GM12878 (cell line): ENCODE data around the gene CD63.

ENCODE experiments used
- CBX3 ChIP-seq: fragments of 200-600 bp; sonication (generic); IDR thresholded peaks from 2 replicates; pipeline ENCODE4 v1.6.1; 2016; ENCODE audit warnings: low read depth, borderline replicate concordance
- EP300 ChIP-seq, 2 experiments: fragments of 150-350 bp in 1 of 2; IDR thresholded peaks; 2 replicates each; pipeline ENCODE4 v1.6.1; 2011 to 2012; ENCODE audit warnings: low read depth in 2 of 2, low read length in 2 of 2, borderline replicate concordance in 1 of 2, improper control_type of control experiment in 1 of 2, inconsistent platforms in 1 of 2; ENCODE audit not compliant: control insufficient read depth in 1 of 2
- EZH2 ChIP-seq: IDR thresholded peaks from 2 replicates; pipeline ENCODE4 v1.6.1; 2012; ENCODE audit warnings: low read depth, mild to moderate bottlenecking, control low read depth, inconsistent platforms, low read length, borderline replicate concordance; ENCODE audit not compliant: control insufficient read depth
- HDGF ChIP-seq: fragments of 450-650 bp; IDR thresholded peaks from 2 replicates; pipeline ENCODE4 v1.6.1; 2016; ENCODE audit warnings: antibody characterized with exemption
- POLR2A ChIP-seq: IDR thresholded peaks from 2 replicates; pipeline ENCODE4 v1.6.1; 2011; ENCODE audit warnings: low read depth, mild to moderate bottlenecking, low read length
- POLR2AphosphoS5 ChIP-seq: IDR thresholded peaks from 2 replicates; pipeline ENCODE4 v1.6.1; 2011; ENCODE audit warnings: mild to moderate bottlenecking, low read length, inconsistent platforms
- SREBF1 ChIP-seq: IDR thresholded peaks from 2 replicates; pipeline ENCODE4 v1.6.1; 2012; ENCODE audit warnings: mild to moderate bottlenecking, low read length
- TCF7 ChIP-seq: IDR thresholded peaks from 2 replicates; pipeline ENCODE4 v1.6.1; 2014; ENCODE audit warnings: antibody characterized with exemption, borderline replicate concordance
- WRNIP1 ChIP-seq: IDR thresholded peaks from 2 replicates; pipeline ENCODE4 v1.6.1; 2011; ENCODE audit warnings: low read depth, low read length, improper control_type of control experiment, borderline replicate concordance
- YY1 ChIP-seq: IDR thresholded peaks from 2 replicates; pipeline ENCODE4 v1.6.1; 2011; ENCODE audit warnings: low read depth, mild to moderate bottlenecking, low read length
- TF ChIP-seq, protein P1 (sequence below), 3 experiments: IDR thresholded peaks in 2 of 3; conservative IDR thresholded peaks in 1 of 3; 2 replicates each; pipeline ENCODE4 v1.5.1; 2011; ENCODE audit warnings: low read depth in 3 of 3, low read length in 3 of 3, mild to moderate bottlenecking in 3 of 3, control low read depth in 2 of 3, moderate library complexity in 2 of 3, inconsistent platforms in 1 of 3, mixed read lengths in 1 of 3; ENCODE audit not compliant: control insufficient read depth in 2 of 3, insufficient read depth in 1 of 3; ENCODE audit errors: extremely low read depth in 1 of 3
- TF ChIP-seq, protein P2 (sequence below): IDR thresholded peaks from 2 replicates; pipeline ENCODE4 v1.6.1; 2012; ENCODE audit warnings: low read length, inconsistent platforms
- TF ChIP-seq, protein P3 (sequence below): IDR thresholded peaks from 2 replicates; pipeline ENCODE4 v1.6.1; 2012; ENCODE audit warnings: low read depth, low read length, improper control_type of control experiment
- TF ChIP-seq, protein P4 (sequence below): fragments of 450-650 bp; IDR thresholded peaks from 2 replicates; pipeline ENCODE4 v1.6.1; 2017; ENCODE audit warnings: antibody characterized with exemption, mild to moderate bottlenecking, moderate library complexity

DNA sequence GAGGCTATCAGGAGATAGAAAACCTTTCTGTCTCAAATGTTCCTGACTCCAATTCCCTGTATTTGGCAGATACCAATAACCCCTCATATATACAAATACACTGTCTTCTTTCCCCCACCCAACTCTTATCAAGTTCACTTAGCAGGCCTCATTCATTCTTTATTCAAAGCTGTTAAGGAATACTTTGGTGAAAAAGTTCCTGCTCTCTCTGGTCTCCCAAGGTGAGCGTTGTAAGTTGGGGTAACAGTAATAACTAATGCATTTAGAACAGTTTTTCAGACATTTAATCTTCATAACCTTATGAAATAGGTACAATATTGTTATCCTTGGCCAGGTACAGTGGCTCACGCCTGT, 10.2 kb upstream of the CD63 start:
- TF ChIP-seq POLR2AphosphoS5 (no peak), POLR2A (no peak), HDGF (no peak), YY1 (no peak), EZH2 (no peak), EP300 (IDR thresholded peaks at IDR 0.05; ENCODE audit: borderline replicate concordance in 1 of 2, control insufficient read depth in 1 of 2, low read depth in 2 of 2, low read length in 2 of 2) (no peak), TCF7 (no peak), WRNIP1 (no peak), CBX3 (no peak), SREBF1 (no peak)
- TF ChIP-seq, protein P1, sequence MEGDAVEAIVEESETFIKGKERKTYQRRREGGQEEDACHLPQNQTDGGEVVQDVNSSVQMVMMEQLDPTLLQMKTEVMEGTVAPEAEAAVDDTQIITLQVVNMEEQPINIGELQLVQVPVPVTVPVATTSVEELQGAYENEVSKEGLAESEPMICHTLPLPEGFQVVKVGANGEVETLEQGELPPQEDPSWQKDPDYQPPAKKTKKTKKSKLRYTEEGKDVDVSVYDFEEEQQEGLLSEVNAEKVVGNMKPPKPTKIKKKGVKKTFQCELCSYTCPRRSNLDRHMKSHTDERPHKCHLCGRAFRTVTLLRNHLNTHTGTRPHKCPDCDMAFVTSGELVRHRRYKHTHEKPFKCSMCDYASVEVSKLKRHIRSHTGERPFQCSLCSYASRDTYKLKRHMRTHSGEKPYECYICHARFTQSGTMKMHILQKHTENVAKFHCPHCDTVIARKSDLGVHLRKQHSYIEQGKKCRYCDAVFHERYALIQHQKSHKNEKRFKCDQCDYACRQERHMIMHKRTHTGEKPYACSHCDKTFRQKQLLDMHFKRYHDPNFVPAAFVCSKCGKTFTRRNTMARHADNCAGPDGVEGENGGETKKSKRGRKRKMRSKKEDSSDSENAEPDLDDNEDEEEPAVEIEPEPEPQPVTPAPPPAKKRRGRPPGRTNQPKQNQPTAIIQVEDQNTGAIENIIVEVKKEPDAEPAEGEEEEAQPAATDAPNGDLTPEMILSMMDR (IDR thresholded peaks at IDR 0.05 in 2 of 3, conservative IDR thresholded peaks at IDR 0.05 in 1 of 3; ENCODE audit: control insufficient read depth in 2 of 3, extremely low read depth in 1 of 3, insufficient read depth in 1 of 3, low read depth in 3 of 3, low read length in 3 of 3) = no peak
- TF ChIP-seq, protein P2, sequence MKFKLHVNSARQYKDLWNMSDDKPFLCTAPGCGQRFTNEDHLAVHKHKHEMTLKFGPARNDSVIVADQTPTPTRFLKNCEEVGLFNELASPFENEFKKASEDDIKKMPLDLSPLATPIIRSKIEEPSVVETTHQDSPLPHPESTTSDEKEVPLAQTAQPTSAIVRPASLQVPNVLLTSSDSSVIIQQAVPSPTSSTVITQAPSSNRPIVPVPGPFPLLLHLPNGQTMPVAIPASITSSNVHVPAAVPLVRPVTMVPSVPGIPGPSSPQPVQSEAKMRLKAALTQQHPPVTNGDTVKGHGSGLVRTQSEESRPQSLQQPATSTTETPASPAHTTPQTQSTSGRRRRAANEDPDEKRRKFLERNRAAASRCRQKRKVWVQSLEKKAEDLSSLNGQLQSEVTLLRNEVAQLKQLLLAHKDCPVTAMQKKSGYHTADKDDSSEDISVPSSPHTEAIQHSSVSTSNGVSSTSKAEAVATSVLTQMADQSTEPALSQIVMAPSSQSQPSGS = no peak
- TF ChIP-seq, protein P3, sequence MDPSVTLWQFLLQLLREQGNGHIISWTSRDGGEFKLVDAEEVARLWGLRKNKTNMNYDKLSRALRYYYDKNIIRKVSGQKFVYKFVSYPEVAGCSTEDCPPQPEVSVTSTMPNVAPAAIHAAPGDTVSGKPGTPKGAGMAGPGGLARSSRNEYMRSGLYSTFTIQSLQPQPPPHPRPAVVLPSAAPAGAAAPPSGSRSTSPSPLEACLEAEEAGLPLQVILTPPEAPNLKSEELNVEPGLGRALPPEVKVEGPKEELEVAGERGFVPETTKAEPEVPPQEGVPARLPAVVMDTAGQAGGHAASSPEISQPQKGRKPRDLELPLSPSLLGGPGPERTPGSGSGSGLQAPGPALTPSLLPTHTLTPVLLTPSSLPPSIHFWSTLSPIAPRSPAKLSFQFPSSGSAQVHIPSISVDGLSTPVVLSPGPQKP = no peak
- TF ChIP-seq, protein P4, sequence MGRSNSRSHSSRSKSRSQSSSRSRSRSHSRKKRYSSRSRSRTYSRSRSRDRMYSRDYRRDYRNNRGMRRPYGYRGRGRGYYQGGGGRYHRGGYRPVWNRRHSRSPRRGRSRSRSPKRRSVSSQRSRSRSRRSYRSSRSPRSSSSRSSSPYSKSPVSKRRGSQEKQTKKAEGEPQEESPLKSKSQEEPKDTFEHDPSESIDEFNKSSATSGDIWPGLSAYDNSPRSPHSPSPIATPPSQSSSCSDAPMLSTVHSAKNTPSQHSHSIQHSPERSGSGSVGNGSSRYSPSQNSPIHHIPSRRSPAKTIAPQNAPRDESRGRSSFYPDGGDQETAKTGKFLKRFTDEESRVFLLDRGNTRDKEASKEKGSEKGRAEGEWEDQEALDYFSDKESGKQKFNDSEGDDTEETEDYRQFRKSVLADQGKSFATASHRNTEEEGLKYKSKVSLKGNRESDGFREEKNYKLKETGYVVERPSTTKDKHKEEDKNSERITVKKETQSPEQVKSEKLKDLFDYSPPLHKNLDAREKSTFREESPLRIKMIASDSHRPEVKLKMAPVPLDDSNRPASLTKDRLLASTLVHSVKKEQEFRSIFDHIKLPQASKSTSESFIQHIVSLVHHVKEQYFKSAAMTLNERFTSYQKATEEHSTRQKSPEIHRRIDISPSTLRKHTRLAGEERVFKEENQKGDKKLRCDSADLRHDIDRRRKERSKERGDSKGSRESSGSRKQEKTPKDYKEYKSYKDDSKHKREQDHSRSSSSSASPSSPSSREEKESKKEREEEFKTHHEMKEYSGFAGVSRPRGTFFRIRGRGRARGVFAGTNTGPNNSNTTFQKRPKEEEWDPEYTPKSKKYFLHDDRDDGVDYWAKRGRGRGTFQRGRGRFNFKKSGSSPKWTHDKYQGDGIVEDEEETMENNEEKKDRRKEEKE = no peak
